HG03025 (cell line): ENCODE results near the gene DNAJC18.
"Not testable (repeated sequence)": the region's sequence is repeated elsewhere in the genome, so short reads cannot be mapped to it uniquely, and the experiment has no call there.

Source experiments
- ATAC-seq: cut with Tn5 transposase; IDR thresholded peaks from one replicate; pipeline ENCODE4 v1.9.1; 2021; ENCODE audit warnings: mild to moderate bottlenecking, moderate library complexity; ENCODE audit not compliant: unreplicated experiment, low FRiP score

DNAJC18 gene

GRCh38 chr5:139431706-139432105, 7.6 kb downstream of the DNAJC18 start:
- no peak for ATAC-seq

GRCh38 chr5:139430015-139430414, 9.3 kb downstream of the DNAJC18 start:
- no peak for ATAC-seq

- ATAC-seq = no peak
Measured at GRCh38 chr5:139426203-139426885, 13.0 kb downstream of the DNAJC18 start.

- ATAC-seq = no peak
Measured at GRCh38 chr5:139425497-139425896, 13.8 kb downstream of the DNAJC18 start.

- ATAC-seq = no peak
Measured at GRCh38 chr5:139422307-139422893, 16.9 kb downstream of the DNAJC18 start.

GRCh38 chr5:139419226-139420192, 19.8 kb downstream of the DNAJC18 start:
- no peak for ATAC-seq

GRCh38 chr5:139418793-139419192, 20.5 kb downstream of the DNAJC18 start:
- ATAC-seq = no peak

GRCh38 chr5:139417214-139417613, 22.1 kb downstream of the DNAJC18 start:
- ATAC-seq = no peak

- no peak for ATAC-seq
Measured at GRCh38 chr5:139416651-139417050, 22.7 kb downstream of the DNAJC18 start.

GRCh38 chr5:139415869-139416268, 23.5 kb downstream of the DNAJC18 start:
- no peak for ATAC-seq

GRCh38 chr5:139415221-139415861, 24.0 kb downstream of the DNAJC18 start:
- ATAC-seq = no peak

GRCh38 chr5:139414581-139415130, 24.7 kb downstream of the DNAJC18 start:
- ATAC-seq = no peak

- ATAC-seq = no peak
Measured at GRCh38 chr5:139413963-139414362, 25.4 kb downstream of the DNAJC18 start.

- no peak for ATAC-seq
Measured at GRCh38 chr5:139413153-139413552, 26.2 kb downstream of the DNAJC18 start.

- ATAC-seq = no peak
Measured at GRCh38 chr5:139410993-139411828, 28.1 kb downstream of the DNAJC18 start.

- ATAC-seq = no peak
Measured at GRCh38 chr5:139410121-139410992, 29.0 kb downstream of the DNAJC18 start.

GRCh38 chr5:139409116-139409515, 30.2 kb downstream of the DNAJC18 start:
- ATAC-seq = not testable (repeated sequence)

GRCh38 chr5:139408191-139408590, 31.1 kb downstream of the DNAJC18 start:
- no peak for ATAC-seq

- ATAC-seq = no peak
Measured at GRCh38 chr5:139407517-139407916, 31.8 kb downstream of the DNAJC18 start.
